Measurements from ENCODE around the gene MAP4K4. TPM values are rescaled to one million over a fixed set of nuclear protein-coding genes. Genes with fewer than 3 reads are reported as not detected.

MAP4K4 gene
- total RNA-seq, 2 donors from 2014 or later, result 60.1 to 147 TPM

DNA sequence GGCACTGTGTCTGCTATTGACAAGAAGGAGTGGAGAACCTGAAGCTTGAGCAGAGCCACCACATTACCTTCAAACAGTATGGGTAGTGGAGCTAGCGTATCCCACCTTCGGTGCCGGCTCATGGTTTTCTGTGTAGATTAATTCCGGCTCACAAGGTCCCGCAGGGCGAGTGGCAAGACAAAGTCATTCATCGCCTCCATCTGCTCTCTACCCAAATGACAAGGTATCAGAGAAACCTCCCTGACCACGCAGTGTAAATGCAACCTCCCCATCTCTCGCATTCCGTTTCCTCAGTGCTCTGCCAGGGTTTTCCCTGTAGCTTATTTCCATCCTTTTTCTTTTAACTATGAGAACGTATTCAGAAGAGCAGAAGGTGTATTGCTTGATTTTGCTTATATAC is 79.8 kb downstream of the MAP4K4 start:
- no peak overlapping the region for H3K27ac ChIP-seq
- H3K36me3 ChIP-seq, result no peaks in the 10 kb centered on the region
- H3K9me3 ChIP-seq, result no peaks in the 10 kb centered on the region
- no peak overlapping the region for H3K4me3 ChIP-seq
- H3K27me3 ChIP-seq (replicated peaks; ENCODE audit: insufficient read depth), result no peaks in the 10 kb centered on the region
- DNase-seq (ENCODE audit: low spot score), result no peak
- no peak for ATAC-seq (ENCODE audit: insufficient number of reproducible peaks, low FRiP score, low read depth)
- TF ChIP-seq, protein P1, sequence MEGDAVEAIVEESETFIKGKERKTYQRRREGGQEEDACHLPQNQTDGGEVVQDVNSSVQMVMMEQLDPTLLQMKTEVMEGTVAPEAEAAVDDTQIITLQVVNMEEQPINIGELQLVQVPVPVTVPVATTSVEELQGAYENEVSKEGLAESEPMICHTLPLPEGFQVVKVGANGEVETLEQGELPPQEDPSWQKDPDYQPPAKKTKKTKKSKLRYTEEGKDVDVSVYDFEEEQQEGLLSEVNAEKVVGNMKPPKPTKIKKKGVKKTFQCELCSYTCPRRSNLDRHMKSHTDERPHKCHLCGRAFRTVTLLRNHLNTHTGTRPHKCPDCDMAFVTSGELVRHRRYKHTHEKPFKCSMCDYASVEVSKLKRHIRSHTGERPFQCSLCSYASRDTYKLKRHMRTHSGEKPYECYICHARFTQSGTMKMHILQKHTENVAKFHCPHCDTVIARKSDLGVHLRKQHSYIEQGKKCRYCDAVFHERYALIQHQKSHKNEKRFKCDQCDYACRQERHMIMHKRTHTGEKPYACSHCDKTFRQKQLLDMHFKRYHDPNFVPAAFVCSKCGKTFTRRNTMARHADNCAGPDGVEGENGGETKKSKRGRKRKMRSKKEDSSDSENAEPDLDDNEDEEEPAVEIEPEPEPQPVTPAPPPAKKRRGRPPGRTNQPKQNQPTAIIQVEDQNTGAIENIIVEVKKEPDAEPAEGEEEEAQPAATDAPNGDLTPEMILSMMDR (IDR thresholded peaks at IDR 0.05), result no peak
- peaks cover 16 to 67% of the 10 kb centered on the region in 2 donors for H3K4me1 ChIP-seq (ENCODE audit: control insufficient read depth in 1 of 2, low read depth in 2 of 2)

DNA sequence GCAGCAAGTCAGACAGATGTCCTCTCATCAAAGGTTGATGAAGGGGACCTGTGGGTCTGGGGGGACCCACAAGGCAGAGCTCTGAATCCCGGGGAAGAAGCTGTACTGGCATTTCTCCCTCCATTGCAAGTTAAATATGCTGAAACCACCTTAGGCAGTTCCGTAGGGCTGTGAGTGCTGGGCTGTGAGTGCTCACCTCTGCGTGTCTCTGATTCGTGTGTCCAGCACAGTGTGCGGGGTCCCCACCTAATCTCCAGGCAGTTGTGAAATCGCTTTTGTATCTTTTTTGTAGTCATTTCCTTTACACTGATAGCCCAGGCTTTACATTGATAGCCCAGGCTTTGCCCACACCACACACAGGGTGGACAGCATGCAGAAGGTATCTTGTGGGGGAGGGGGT is 80.6 kb downstream of the MAP4K4 start:
- TF ChIP-seq, protein P1 (IDR thresholded peaks at IDR 0.05), result no peak
- DNase-seq (ENCODE audit: low spot score), result no peak
- no peak overlapping the region for H3K27ac ChIP-seq
- H3K9me3 ChIP-seq, result no peaks in the 10 kb centered on the region
- no peak overlapping the region for H3K4me3 ChIP-seq
- H3K36me3 ChIP-seq, result no peaks in the 10 kb centered on the region
- no peak for ATAC-seq (ENCODE audit: insufficient number of reproducible peaks, low FRiP score, low read depth)
- no peaks in the 10 kb centered on the region for H3K27me3 ChIP-seq (replicated peaks; ENCODE audit: insufficient read depth)
- peaks cover 14 to 60% of the 10 kb centered on the region in 2 donors for H3K4me1 ChIP-seq (ENCODE audit: control insufficient read depth in 1 of 2, low read depth in 2 of 2)

DNA sequence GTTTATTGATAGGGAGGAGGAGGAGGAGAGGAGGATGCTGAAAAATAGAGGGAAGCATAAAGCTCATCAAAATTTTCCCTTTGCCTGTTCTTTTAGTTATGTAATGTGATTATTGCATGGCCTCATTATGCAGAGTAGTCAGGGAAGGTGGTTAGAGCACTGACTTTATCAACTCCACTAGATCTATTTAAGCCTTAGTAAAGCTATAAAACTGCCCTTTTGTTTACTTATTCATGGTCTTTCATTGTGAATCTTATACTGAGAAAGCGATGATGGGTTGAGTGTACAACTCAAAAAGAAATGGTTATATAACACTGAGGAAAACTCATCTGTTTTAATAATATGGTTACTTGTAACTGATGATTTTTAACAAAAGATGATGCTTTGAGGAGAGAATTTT is 81.7 kb downstream of the MAP4K4 start:
- peaks cover 11 to 57% of the 10 kb centered on the region in 2 donors for H3K4me1 ChIP-seq (ENCODE audit: control insufficient read depth in 1 of 2, low read depth in 2 of 2)
- no peak overlapping the region for H3K4me3 ChIP-seq
- H3K9me3 ChIP-seq, result no peaks in the 10 kb centered on the region
- no peak overlapping the region for H3K27ac ChIP-seq
- ATAC-seq (ENCODE audit: insufficient number of reproducible peaks, low FRiP score, low read depth) (no peak), DNase-seq (ENCODE audit: low spot score) (no peak)
- no peaks in the 10 kb centered on the region for H3K36me3 ChIP-seq
- TF ChIP-seq, protein P1 (IDR thresholded peaks at IDR 0.05), result no peak
- no peaks in the 10 kb centered on the region for H3K27me3 ChIP-seq (replicated peaks; ENCODE audit: insufficient read depth)

- peaks cover 11 to 52% of the 10 kb centered on the region in 2 donors for H3K4me1 ChIP-seq (ENCODE audit: control insufficient read depth in 1 of 2, low read depth in 2 of 2)
- no peaks in the 10 kb centered on the region for H3K9me3 ChIP-seq
- DNase-seq (ENCODE audit: low spot score), result no peak
- no peaks in the 10 kb centered on the region for H3K27me3 ChIP-seq (replicated peaks; ENCODE audit: insufficient read depth)
- ATAC-seq (ENCODE audit: insufficient number of reproducible peaks, low FRiP score, low read depth), result no peak
- TF ChIP-seq, protein P1 (IDR thresholded peaks at IDR 0.05), result no peak
- H3K36me3 ChIP-seq, result no peaks in the 10 kb centered on the region
- no peak overlapping the region for H3K4me3 ChIP-seq
- no peak overlapping the region for H3K27ac ChIP-seq
Observed at GRCh38 chr2:101779656-101780055, 82.1 kb downstream of the MAP4K4 start.

- no peak overlapping the region for H3K4me3 ChIP-seq
- H3K36me3 ChIP-seq, result no peaks in the 10 kb centered on the region
- TF ChIP-seq, protein P1 (IDR thresholded peaks at IDR 0.05), result no peak
- H3K27me3 ChIP-seq (replicated peaks; ENCODE audit: insufficient read depth), result no peaks in the 10 kb centered on the region
- ATAC-seq (ENCODE audit: insufficient number of reproducible peaks, low FRiP score, low read depth) (no peak), DNase-seq (ENCODE audit: low spot score) (no peak)
- H3K27ac ChIP-seq, result no peak overlapping the region
- H3K4me1 ChIP-seq (ENCODE audit: control insufficient read depth in 1 of 2, low read depth in 2 of 2), result peaks cover 5 to 36% of the 10 kb centered on the region in 2 donors
- no peaks in the 10 kb centered on the region for H3K9me3 ChIP-seq
Observed at GRCh38 chr2:101781326-101781725, 83.8 kb downstream of the MAP4K4 start.
